NCI-H1436 (cell line): ENCODE data around the gene KRT33A.
A peak's percentile ranks its signal among the peaks of the same experiment; 100 is the strongest.

Source experiments
- DNase-seq: peaks from one replicate; lab custom pipeline; 2025; lab: John Stamatoyannopoulos, UW

Gene KRT33A

GRCh38 chr17:41329279-41329948, 21.2 kb downstream of the KRT33A start:
- DNase-seq = peak; percentile 65

DNA sequence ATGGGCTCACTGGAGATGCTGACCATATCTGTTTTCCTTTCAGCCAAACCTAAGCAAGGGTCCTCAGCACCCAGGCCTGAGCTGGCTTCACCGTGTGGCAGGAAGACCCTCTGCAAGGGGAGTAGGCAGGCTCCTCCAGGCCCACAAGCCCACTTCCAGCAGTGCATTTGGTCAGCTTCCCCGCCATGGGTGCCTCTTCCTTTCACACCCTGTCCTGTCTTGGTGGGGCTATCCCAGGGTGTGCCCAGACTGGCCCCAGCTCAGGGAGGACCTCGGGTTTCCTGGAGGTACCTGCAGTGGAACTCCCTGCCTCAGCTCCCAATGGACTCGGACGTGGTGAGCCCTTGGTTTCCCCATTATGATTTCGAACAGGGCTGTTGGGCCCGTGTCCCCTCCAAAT, 22.4 kb downstream of the KRT33A start:
- no peak for DNase-seq

DNA sequence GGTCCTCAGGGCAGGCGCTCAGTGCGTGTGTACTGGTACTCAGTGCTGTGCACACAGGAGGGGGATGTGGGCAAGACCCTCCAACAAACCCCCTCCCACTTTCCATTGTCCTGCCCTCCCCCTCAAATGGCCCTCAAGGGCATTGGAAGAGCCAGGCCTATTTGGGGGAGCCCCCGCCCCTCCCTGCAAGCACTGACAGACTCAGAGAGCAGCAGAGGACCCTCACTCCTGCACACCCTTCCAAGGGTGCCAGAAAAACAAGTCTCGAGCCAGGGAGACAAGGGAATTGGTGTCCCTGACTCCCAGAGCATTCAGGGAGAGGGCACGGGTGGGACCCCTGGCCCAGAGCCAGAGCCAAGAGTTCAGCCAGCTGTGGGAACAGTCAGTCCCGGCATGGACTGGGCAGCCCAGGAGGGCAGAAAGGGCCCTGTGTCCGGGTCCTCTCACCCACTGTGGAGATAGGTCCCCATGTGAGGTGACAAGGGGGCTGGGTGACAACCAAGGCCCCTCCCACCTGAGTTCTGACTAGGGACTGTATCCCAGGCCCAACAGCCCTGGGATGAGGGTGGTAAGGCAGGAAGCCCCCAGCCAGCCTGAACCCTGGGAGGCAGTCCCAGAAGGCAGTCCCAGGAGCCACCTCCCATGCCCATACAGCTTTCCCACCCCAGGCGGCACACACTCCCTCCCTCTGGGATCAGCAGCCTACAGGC, 23.1 kb downstream of the KRT33A start:
- no peak for DNase-seq

DNA sequence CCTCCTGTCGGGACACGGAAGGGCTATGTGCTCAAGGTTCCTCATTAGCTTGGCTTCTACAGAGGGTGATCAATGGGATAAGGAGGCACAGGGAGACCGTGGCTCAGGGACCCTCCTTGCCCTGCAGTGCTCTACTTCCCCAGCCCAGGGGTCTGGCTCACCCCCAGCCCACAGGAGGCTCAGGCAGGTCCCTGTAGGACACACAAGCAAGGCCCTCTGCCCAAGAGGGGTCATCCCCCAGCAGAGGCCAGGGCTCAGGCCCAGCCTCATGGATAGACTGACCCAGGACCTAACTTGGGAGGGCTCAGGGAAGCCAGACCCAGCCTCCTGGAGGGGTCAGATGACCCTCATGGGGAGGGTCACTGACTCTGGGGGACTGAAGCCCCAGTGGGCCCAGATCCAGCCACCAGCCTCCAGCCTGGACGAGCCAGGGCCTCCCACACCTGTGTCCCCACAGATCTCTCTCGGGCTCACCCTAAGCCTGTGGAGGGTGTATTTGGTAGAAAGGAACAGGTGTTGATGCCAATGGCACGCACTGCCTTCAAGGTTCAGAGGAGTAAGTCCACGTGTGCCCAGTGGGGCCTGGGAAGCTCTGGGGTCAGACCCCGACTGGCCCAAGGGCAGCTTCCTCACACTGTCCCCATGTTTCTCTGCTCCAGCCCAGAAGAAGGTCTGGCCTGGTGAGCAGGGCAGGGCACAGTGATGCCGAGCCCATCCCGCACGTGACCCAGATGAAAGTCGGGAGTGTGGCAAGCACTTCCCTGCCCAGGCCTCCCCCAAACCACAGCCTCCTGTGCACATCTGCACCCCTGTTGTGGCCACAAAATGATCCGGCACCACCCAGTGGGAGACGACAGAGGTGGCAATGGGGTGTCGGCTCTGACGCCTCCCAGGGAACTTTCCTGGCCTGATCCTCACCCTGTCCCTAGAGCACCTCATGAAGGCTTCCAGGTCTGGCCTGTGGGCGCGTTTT, 24.2 kb downstream of the KRT33A start:
- DNase-seq = no peak

- DNase-seq = no peak
Measured at GRCh38 chr17:41325611-41326010, 25.0 kb downstream of the KRT33A start.

DNA sequence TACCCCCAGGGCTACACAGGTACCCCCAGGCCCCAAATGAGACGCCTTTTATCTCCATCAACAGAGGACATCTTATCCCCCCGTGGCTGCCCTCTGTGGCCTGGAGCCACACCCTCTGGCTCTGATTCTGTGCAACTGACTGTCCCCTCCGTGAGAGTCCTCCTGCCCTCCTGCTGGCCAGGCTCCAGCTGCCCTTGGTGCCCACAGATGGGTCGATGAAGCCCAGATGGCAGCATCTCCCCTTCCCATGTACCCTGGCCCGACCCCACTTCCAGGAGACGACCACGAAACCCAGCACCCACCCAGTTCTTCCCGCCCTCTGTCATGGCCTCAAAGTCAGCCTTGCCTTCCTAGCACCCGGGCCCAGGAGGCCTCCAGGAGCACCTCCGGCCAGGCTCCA, 25.5 kb downstream of the KRT33A start:
- no peak for DNase-seq

DNA sequence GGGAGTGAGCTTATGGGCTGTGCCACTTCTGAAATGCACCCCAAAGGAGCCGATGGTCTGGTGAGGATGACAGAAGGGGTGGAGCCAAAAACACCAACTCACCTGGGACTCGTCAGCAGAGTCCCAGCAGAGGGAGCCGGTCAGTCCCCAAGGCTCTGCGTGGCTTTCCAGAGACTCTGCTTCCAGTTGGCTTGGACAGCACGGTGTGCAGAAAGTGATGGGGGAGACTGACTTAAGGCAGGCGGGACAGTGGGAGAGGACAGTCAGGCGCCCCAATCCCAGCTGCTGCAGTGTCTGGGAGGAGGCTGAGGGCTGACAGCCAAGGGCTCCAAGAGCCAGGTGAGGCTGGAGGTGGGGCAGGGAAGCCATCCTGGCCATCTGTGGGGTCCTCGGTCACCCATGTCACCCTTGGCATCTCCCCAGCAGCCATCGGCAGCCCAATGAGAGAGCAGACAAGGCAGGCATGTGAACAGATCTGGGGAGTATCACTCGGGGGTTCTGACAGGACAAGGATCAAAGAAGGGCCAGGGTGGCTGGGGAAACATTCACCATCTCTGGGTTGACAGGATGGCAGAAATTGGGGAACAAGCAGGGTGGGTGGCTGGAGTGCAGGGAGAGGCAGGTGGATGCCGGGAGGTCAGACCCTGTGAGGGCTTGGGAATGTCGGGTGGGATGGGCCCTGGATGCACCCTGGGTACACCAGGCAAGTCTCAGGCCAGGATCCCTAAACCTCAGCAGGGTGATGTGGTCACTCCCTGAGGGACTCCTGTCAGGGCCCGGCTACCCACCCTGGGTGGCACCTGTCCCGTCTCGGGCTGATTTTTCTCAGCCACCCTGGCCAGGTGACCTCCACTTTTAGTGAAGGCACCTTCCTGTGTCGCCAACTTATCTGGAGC, 26.2 kb downstream of the KRT33A start:
- DNase-seq = no peak

DNA sequence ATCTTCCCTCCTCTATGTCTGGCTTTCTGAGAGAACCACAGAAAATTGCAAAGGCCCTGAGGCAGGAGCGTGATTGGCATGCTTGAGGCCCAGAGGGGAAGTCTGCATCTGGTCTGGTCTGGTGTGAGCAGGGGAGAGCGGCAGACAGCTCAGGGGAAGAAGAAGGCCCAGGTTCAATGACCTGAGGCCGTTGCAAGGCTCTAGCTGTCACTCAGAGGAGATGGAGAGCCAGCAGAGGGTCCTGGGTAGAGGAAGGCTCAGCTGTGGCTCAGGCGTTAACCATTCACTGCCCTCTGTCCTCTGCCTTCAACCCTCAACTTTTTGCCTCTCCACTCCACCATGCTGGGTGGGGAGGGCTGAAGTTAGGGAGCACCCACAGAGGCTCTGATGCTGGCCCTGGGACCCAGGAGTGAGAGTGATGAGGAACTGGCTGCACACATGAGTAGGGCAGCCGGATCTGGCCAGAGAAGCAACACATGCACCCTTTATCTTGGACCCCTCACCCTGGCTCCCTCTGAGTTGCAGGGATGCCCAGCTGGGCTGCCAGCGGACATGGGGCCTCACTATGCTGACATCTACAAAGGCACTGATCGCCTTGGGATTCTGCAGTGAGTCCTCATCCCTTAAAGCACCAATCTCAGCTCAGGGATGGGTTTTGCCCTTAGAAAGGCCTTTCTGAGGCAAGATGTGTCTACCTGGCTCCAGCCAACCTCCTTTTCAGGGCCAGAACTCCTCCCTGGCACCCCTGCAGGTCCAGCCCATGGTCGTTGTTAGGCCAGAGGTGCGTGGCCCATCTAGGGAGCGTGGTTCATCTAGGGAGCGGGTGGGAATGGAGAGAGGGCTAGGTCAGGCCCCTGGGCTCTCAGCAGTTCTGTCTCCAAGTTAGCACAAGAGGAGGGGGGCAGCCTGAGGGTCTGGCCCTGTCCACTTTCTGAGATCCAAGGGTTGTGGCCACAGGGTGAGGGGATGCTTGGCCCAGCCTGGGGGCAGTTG, 27.4 kb downstream of the KRT33A start:
- no peak for DNase-seq

DNA sequence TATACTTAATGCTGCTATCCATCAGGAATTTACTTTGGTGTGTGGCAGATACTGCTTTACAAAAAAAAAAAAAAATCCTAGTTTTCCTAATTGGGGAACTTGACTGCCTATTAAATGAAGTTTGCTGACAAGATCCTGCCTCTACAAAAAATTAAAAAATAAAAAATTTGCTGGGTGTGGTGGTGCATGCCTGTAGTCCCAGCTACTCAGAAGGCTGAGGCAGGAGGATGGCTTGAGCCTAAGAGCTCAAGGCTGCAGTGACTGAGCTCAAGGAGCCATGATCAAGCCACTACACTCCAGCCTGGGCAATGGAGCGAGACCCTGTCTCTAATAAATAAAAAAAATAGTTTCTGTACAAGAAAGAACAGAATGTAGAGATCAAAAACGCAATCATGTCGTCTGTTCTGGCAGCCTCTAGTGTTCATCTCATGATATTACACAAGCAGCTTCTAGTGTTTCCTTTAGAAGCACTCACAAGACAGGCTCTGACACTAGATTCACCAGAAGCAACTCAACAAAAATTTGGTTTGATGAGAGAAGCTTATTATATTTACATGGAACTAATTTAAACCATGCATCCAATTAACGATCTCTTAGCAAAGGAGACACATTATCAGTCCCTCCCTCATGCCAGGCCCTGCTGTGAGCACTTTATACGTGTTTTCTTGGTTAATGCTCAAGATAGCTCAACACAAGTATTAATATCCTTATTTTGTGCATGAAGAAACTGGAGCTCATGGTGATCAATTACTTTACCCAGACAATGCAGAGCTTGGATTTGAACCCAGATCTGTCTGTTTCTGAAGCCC, 28.3 kb downstream of the KRT33A start:
- DNase-seq = peak; percentile 44

- DNase-seq = no peak
Measured at GRCh38 chr17:41318231-41318630, 32.4 kb downstream of the KRT33A start.

DNA sequence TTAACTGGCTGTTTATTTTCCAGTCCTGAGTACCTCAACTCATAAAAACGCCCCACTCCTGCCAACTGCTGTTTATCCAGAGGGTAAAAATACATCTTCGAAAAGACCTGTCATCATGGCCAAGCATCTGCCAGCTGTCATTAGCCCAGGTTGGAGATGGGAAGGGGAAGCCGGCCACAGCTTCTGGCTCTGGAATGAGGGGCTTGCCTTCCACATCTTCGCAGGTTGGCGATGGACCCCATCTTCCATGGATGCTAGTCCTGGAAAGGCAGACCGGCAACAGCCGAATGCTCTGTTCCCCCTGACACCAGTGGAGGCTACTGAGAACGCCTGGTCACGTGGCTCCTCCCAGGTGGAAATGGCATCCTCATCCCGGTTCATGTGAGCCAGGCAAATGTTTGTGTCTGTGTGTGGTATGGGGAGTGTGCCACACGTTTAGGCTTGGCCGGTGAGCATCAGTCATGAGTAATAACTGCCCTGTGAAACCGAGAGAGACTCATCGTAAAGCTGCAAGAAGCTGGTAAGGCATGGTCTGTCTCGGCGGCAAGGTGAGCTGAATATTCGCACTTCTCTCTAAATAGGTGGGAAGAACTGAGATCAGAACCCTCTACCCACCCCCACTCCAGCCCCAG, 34.7 kb downstream of the KRT33A start:
- no peak for DNase-seq

DNA sequence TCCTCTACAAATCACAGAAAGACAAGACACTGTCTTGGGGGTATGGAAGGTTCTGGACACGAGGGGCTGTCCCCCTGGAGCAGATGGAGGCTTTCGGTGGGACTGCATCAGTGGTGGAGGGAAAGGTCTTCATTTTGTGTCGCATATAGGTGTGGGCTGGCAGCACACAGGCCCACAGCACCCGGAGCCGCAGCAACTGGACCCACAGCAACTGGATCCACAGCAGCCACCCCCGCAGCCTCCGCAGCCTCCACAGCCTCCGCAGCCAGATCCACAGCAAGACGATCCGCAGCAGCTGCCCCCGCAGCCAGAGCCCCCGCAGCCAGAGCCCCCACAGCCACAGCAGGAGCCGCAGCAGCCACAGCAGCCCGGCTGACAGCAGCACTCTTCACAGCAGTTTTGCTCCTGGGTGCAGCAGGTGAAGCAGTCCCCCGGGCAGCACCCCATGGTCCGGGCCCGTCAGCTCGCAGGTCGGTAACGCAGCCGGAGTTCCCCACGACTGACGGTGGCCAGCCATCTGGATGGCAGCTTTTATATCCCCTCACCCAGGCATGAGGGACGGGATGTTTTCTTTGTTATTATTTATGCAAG, 35.3 kb downstream of the KRT33A start, which contains the start of gene KRTAP17-1:
Gene KRTAP17-1 (minus strand): TSS at position 507 of the 591 bp plus-strand sequence. CDS start 60 bp downstream, at position 447.
- DNase-seq = no peak

DNA sequence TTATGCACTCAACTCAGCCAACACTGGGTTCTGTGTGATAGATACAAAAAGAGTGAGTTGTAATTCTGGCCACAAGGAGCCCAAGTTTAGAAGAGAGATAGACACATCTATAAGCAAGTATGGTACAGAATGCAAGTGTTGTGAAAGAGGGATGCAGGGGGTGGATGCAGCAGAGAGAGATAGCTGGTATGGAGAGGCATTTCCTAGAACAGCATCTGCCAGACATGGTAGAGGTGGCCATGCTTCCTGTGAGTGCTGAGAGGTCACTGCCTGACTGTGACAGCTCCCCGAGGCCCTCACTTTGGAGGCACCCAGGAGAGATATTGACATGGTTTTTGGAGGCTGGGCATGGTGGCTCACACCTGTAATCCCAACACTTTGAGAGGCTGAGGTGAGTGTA, 39.5 kb downstream of the KRT33A start:
- no peak for DNase-seq

DNA sequence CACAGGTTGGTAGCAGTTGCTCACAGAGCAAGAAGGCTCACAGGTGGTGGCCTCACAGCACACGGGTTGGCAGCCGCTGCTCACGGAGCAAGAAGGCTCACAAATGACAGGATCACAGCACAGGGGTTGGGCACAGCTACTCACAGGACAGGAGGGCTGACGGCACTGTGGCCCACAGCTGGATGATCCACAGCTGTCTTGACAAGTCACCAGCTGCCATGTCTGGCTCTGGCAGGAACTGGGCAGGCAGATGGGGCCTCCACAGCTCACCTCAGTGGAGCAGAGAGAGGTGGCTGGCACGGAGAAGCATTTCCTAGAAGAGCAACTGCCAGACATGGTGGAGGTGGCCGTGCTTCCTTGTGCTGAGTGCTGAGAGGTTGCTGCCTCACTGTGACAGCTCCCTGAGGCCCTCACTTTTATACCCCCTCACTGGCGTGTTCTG, 41.7 kb downstream of the KRT33A start, which contains the start of gene KRTAP16-1:
Gene KRTAP16-1 (minus strand): TSS at position 392 of the 442 bp plus-strand sequence. CDS start 56 bp downstream, at position 336.
- DNase-seq = no peak

- DNase-seq = no peak
Measured at GRCh38 chr17:41308251-41308917, 42.2 kb downstream of the KRT33A start.

- no peak for DNase-seq
Measured at GRCh38 chr17:41307647-41308046, 43.0 kb downstream of the KRT33A start.

DNA sequence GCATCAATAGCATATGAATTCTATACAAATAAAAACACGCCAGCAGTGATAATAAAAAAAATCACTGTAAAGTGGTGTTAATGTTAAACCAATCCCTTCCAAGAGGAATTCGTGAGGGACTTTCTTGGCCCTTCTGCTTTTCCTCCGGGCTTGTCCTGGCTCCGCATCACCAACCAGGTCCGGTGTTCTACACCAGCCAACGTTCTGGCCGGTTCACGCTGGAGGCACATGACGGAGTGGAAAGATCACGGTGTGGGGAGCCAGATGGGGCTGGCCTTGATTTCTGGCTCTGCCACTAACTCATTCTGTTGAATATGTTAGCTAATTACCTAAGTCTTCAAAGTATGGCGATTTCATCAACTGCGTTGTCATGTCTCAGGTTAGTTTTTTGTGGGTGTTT, 46.5 kb downstream of the KRT33A start:
- no peak for DNase-seq

DNA sequence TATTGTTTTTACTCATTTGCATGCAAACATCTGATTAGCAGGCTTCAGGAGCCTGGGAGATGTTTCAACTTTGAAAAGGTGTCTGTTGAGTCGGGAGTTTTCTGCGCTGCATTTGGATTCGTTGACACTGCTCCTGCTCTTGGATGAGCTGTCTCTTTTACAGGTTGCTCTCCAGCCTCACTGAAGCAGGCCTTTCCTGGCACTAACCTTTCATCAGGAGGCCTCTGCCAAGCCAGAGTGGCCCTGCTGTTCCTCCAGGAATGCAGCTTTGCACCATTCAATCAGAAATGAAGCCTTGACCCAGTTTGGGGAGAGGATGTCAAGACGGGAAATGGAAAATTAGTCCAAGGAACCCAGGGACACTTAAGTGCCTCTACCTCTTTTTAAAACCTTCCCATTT, 47.6 kb downstream of the KRT33A start:
- DNase-seq = no peak
